NCI-H748 treated with DMSO at 0.1 percent for 48 hours (cell line): Measurements from ENCODE around the gene GDF10.

Experiments
- DNase-seq: peaks from one replicate; lab custom pipeline; 2025; lab: John Stamatoyannopoulos, UW

The GDF10 gene

DNA sequence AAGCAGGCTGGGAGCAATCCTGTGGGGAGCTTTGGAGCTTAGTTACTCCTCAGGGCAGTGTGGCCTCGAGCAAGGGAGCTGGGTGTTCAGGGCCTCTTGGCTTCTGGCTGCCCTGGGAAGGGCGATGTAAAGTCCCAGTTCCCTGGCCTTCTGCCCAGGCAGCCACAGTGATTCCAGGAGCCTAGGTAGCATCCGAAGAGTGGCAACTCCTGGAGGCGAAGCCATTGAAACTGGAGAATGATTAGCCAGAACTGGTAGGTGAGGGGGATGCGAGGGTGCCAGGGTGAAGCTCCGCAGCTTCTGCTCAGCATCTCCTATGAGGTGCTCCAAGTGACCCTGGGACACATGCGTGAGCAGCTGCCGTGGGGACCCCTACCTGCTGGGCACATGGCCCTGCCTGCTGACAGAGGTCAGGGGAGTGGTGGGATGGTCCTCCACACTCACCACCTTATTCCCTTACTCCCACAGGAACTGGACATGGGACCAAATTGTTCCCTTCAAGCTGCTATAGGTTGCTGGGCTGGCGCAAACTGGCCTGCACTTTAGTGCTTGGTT, 14.5 kb downstream of the GDF10 start:
- DNase-seq = no peak

- no peak for DNase-seq
Observed at GRCh38 chr10:47315421-47315820, 15.4 kb downstream of the GDF10 start.

DNA sequence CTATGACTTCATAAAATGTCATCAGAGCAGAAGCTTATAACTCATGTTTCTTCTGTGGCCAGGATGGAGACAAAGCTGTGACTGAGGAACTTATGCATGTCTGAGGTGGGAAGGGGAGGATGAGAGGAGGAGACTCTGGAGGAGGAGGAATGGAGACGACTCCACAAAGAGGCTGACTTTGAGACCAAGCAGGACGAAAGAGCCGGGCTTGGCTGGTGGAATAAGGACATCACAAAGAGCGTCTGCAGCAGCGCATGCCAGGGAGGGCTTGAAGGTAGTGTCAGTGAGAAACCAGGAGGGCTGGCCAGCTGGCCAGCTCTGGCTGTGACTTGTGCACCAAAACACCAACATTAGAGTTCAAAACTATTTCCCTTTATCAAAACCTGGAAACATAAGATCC, 16.1 kb downstream of the GDF10 start:
- DNase-seq = no peak

- no peak for DNase-seq
Observed at GRCh38 chr10:47317251-47317650, 17.3 kb downstream of the GDF10 start.

DNA sequence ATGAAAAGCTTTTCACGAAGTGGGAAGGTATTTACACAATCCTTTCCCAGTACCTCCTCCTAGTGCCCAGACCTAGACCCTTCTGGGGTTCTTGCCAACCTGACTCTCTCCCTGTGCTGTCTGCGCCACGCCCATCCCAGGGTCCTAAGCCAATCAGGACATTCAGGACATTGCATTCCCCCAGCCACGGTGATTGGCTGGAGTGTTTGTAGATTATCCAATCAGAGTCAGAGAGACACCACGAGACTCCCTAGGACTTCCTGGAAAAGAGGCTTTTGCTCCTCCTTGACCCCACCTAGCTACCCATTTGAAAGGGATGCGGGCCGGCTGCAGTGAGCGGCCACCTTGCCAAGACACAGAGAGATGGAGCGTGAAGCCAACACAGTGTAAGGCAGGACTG, 18.7 kb downstream of the GDF10 start:
- DNase-seq = no peak

- DNase-seq = no peak
Observed at GRCh38 chr10:47319784-47320183, 19.8 kb downstream of the GDF10 start.

- DNase-seq = no peak
Observed at GRCh38 chr10:47320812-47321211, 20.8 kb downstream of the GDF10 start.

DNA sequence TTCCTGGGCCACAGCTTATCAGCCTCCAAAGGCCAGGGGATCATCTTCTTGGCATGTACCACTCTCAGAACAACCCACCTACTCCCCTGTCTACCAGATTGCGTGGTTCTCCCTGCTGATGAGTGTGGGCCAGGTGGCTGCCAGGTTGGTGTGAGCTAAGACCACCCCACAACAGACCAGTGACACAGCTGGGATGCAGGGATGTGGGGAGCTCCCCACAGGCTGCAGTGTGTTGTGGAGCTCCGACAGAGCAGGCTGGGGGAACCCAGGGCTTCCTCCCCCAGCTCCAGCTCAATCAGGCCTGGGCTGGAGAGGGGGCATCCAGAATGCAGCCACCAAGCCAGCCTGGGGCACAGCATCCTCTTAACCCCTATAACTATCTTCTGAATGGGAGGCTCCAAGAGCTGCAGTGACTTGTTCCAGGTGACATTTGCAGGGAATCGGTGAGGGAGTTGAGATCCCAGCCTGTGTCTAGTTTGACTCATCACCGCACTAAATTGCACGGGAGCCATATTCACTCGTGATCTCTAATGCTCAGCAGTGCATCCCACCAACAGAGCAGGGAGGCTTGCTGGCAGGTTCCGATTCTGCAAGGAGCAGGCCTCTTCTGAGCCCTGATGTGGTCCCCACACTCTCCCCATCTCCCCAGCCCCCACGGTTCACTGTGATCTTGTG, 21.7 kb downstream of the GDF10 start:
- no peak for DNase-seq

GRCh38 chr10:47322300-47323061, 22.5 kb downstream of the GDF10 start, which contains the start of gene GDF2:
TSS of gene GDF2 (plus strand) at chr10:47322454. CDS start at chr10:47322669, 215 bp downstream.
- no peak for DNase-seq

DNA sequence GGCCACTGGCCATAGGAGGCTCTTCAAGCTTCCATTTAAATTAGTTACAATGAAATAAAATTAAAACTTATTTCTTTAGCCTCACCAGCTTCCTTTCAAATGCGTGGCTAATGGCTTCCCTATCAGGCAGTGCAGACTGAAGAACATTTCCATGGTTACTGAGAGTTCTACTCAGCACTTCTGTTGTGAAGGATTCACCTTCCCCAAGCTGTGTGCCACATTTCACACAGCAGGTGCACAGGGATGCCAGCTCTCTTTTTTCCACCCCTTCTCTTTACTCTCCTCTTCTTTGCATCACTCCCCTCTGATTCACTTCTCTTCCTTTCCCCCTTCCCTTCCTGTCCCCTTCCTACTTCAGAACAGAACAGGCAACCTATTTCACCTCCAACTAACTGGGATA, 23.1 kb downstream of the GDF10 start:
- no peak for DNase-seq

GRCh38 chr10:47323636-47324296, 23.8 kb downstream of the GDF10 start:
- no peak for DNase-seq

- DNase-seq = no peak
Observed at GRCh38 chr10:47325303-47326291, 25.6 kb downstream of the GDF10 start.

- no peak for DNase-seq
Observed at GRCh38 chr10:47326306-47326926, 26.4 kb downstream of the GDF10 start.

DNA sequence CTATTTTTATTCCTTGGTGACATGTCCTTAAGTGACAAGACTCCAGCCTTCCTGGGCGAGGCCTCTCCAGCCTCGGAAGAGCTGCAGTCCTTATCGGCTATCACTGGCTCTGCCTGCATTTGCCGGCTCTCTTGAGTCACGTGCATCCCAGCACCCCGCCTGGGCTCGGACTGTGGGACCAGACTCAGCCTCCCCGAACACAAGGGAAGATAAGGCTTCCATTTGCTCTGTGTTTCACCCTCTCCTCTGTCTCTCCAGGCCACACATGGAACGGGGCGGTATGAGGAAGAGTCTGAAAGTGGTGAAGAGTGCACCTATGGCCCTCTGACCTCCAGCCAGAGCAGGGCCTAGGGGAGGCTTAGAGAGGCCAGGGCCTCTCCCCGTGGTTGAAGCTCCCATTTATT, 26.9 kb downstream of the GDF10 start:
- DNase-seq = no peak

DNA sequence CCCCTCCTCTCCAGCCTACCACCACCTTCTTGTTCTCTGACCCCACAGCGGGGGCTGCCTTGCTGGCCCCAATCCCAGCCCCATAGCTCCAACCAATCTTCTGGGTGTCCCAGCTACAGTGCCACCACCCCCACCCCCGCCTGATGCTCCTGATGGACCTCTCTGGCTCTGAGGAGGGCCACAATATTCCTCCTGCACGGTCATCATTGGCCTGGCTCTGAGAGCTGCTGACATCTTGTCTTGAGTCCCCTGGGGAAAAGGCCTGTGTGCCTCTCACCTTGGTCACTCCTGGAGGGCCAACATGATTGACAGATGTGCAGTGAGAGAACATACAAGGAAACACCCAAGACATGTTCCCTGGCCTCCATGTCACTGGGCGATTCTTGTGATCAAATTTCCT, 29.9 kb downstream of the GDF10 start:
- DNase-seq = no peak

DNA sequence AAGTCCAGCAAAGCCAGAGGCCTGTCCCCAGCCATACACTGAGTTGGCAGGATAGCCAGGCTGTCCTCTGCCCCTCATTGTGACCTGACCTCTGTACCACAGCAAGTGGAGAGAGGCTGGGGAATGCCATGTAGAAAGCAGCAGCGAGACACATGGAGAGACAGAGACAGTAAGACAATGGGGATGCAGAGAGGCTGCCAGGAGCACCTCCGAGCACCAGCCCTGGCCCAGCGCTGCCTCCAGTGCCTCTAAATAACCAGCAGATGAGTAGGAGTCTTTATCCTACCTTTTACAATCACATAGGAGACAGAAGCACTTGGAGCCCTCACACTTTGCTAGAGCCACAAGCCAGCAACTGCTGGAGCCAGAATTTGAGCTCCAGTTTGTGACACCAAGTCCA, 30.4 kb downstream of the GDF10 start:
- no peak for DNase-seq

GRCh38 chr10:47330804-47331203, 30.8 kb downstream of the GDF10 start:
- DNase-seq = no peak

DNA sequence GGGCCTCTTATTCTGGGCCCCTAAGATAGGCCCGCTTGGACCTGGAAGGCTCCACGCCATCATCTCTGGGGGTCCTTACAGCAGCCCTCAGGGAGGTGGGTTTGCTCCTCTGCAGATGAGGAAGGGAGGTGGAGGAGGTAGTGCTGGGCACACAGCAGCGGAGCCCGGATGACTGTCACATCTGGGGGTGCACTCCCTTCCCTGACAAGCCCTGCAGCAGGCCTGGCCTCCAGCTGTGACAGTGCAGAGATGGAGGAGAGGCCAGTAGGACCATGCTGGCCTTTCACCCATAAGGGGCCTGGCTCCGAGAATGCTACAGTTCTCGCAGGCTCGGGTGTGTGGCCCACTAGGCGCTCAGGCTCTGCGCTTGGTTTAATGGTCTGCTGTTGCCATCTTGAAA, 31.5 kb downstream of the GDF10 start:
- DNase-seq = no peak

DNA sequence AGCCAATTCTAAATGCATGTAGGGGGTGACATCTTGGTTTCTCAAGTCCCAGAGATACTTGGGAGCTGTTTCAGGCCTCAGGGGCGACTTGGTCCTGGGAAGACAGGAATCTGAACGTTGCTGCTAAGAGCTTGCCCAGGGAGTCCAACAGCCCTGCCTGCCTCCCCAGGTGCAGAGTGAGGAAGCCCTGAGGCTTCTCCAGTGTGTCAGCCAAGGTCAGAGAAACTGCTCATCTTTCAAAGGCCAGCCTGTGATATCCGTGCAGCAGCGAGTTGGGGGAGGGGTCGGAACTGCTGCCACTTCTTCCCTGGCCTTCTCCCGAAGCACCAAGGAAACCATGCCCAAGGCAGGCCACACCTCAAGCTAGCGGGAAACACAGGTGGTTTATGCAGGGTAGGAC, 32.0 kb downstream of the GDF10 start:
- DNase-seq = no peak

GRCh38 chr10:47332371-47332770, 32.4 kb downstream of the GDF10 start:
- no peak for DNase-seq

GRCh38 chr10:47332946-47333345, 32.9 kb downstream of the GDF10 start:
- DNase-seq = no peak
